Measurements from ENCODE around the gene CUL1.

Gene CUL1

DNA sequence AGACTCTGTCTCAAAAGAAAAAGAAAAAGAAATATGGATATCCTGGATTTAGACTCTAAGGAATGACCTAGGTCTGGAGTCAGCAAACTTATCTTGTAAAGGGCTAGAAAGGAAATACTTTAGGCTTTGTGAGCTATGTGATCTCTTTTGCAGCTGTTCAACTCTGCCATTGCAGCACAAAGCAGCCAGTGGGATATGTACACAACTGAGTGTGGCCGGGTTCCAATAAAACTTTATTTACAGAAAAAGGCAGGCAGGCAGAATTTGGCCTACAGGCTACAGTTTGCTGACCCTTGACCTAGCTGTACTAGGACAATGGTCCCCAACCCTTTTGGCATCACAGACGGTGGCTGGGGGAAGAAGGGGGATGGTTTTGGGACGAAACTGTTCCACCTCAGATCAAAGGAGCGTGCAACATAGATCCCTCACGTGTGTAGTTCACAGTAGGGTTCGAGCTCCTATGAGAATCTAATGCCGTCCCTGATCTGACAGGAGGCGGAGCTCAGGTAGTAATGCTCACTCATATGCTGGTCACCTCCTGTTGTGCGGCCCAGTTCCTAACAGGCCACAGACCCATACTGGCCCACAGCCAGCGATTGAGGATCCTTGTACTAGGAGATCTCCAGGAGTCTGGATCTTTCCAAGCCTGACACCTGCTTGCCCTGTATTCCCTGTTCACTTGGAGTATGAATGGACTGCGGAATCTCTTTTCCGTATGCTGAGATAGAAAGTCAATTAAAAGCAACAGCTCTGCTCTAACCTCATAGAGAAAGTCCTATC lies 63.0 kb downstream of the CUL1 start:
- no peak for DNase-seq (ENCODE audit: low spot score)

DNA sequence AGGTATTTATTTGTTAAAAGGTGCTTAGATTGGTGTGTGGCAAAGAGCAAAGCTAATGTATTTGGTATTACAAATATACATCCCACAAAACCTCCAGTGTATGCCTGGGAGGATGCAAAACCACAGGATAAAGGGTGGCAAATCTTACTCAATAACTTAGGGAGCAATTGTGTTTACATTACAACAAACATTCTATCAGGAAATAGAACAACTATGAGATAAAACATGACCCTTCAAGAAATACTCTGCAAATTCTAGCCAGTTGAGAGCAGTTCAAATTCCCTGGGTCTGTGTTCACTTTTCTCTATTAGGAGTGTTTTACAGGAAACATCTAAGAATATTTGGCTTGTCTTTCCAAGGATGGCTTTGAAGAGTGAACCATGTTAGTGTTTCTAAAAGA lies 64.9 kb downstream of the CUL1 start:
- DNase-seq (ENCODE audit: low spot score): no peak

DNA sequence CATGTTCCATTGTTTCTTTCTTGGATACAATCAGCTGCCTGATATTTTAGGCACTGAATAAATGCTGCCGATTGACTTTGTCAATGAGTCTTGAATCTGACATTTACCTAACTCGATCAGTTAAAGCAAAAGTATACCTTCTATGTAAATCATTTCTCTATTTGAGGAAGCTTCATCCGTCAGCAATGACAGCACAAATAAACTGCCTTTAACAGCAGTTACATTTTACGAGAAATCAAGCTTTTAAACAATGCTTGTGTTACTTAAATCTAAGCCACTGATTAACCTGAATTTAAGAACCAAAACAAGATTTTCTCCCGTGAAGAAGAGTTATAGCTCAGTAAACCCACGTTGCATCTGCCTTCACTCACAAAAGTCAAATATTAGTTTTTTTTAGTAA lies 71.3 kb downstream of the CUL1 start:
- DNase-seq (ENCODE audit: low spot score): no peak

GRCh38 chr7:148772297-148773089 lies 73.8 kb downstream of the CUL1 start:
- no peak for DNase-seq (ENCODE audit: low spot score)

DNA sequence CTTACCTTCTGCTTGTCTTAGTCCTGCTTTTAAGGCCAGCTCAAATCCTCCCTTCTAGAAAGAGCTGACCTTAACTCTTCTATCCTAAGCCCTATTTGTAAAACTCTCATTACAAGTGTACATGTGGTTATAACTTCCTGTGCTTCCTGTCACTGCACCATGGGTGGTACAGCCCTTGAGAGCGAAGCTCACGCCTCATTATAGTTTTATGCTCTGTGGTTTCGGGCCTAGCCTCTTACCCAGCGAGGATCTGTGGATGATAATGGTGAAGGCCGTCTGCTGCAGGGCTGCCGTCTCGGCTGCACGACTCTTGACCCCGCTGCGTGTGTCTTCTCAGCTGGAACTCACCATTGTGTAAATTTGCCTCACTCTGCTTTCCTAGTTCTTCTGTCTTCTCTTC lies 74.6 kb downstream of the CUL1 start:
- DNase-seq (ENCODE audit: low spot score): no peak

DNA sequence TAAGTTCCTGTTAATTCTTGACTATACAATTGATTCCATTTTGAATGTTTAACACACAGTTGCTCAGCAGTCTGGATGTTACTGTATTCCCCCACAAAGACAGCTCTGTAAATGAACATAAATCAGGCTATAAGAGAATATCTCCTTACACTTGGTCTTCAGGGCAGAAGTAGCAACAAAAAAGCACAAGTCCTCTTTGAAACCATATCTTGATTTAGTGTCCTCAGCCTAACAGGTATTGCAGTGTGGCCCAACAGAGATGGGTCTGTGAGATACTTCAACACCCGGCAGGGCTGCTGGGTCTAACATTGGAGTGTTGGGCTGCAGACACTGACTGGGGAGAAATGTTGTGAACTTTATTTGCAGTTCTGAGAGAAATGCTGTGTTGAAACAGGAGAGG lies 75.8 kb downstream of the CUL1 start:
- DNase-seq (ENCODE audit: low spot score): no peak

DNA sequence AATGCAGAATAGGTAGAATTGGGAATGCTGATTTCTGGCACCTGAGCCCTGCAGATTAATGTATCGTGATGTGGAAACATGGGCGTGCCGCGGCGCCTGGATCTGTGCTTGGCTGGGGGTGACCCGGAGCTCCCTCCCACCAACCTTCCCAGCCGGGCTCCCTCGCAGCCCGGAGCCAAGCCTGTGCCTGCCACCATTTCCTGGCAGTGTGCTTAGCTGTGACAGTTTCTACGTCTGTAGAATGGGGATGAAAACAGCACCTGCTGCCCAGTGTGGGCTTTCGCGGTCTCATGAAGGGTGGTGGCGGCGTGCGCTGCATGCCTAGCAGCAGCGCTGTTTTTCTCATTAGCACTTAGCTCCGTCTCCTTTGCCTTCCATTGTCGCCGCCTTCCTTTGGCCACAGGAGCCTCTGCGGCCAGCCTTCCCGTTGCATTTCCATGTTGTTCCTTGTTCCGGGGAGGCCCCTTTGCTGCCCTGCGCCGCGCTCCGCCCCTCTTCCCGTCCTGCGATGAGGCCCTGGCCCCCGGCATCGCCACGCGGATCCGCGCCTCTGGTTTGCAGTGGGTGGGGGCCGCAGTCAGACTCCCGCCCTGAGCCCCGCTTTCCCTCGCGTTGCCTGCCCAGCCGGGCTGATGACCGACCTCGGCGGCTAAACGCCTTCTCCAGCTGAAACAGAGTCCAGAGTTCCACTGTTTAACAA lies 84.2 kb downstream of the CUL1 start:
- DNase-seq (ENCODE audit: low spot score): no peak

DNA sequence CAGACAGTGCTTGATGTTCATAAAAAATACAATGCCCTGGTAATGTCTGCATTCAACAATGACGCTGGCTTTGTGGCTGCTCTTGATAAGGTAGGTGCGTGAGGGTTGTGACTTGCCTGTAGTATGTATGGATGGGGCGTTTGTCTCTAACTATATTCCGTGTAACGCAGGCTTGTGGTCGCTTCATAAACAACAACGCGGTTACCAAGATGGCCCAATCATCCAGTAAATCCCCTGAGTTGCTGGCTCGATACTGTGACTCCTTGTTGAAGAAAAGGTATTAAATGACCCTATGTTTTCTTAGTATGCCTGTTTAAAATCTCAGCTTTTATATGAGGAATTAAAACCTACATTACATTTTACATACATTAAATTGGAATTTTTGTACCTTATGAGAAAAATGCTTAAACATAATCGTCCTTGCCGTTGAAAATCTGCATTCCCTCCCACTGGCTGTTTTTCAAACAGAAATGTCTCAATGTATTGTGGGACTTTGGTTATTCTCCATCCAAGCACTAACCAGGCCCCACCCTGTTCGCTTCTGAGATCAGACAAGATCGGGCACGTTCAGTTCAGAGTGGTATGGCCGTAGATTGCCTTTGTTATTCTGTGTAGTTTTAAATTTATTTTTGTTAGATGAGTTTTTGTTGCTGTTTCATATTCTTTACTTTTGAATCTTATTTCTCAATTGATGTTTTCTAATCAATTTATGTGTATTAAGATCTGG lies 85.3 kb downstream of the CUL1 start:
- no peak for DNase-seq (ENCODE audit: low spot score)

GRCh38 chr7:148787571-148788295 lies 89.0 kb downstream of the CUL1 start:
- no peak for DNase-seq (ENCODE audit: low spot score)

DNA sequence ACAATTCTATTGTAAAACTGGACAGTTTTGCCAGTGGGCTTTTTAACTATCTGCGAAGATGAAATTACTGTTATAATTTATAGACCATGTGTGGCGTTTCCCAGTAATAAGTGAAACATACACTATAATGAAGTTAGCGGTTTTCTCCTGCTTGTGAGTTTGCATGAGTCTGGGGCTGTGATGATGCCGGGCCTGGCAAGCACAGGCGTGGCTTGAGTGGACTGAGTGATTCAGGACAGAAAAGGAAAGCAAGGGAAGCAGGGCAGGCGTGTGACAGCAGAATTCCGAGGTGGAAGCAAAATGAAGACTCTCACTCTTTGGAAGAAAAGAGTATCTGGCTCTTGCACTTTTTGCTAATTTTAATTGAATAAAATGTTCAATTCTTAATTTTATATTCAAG lies 90.5 kb downstream of the CUL1 start:
- DNase-seq (ENCODE audit: low spot score): no peak

- DNase-seq (ENCODE audit: low spot score): no peak
These were observed 91.5 kb downstream of the CUL1 start for GRCh38 chr7:148790131-148790726.

- DNase-seq (ENCODE audit: low spot score): no peak
These were observed 92.1 kb downstream of the CUL1 start for GRCh38 chr7:148790850-148791249.

DNA sequence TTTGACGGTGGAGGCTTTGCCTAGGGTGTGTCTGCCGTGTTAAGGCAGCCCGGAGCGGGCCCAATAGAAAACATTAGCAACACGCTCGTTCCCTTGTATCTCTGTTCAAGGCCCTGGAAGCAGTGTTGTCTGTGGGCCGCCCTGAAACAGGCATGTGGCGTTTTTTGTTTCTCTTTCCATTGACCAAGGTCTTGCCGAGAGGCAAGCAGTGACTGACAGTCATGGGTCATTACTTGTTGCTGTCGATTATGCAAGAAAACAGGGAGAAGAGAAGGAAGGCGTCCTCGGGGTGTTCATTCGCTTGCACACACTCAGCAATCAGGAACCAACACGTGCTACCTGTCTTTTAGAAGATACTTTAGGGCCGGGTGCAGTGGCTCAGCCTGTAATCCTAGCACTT lies 92.8 kb downstream of the CUL1 start:
- no peak for DNase-seq (ENCODE audit: low spot score)

GRCh38 chr7:148793590-148793989 lies 94.9 kb downstream of the CUL1 start:
- DNase-seq (ENCODE audit: low spot score): no peak

DNA sequence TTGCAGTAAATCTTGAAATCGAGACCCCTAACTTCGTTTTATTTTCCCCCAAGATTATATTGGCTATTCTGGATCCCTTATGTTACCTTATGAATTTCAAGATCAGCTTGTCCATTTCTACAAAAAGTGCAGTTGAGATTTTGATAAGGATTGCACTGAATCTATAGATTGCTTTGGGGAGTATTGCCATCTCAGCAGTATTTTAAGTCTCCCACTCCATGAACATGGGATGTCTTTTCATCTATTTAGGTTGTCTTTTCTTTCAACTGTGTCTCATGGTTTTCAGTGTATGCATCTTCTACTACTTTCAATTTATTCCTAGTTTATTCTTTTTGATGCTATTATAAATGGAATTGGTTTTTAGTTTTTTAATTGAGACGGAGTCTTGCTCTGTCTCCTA lies 95.8 kb downstream of the CUL1 start:
- no peak for DNase-seq (ENCODE audit: low spot score)

DNA sequence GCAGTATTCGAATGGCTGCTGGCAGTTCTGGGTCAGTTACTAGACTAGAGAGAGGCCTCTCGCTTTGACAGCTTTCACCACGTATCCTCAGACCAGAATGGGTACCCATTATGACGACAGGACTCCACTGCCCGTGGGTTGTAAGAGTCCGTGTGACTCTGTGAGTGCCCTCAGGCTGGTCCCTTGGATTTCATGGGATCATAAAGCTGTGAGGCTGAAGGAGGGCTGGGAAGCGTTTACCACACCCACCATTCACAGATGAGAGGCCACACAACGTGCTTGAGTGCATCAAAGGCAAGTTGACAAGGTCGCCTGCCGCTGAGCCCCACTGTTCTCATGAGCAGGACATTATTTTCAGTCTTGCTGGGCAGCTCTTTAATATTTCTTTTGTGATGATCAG lies 98.1 kb downstream of the CUL1 start:
- no peak for DNase-seq (ENCODE audit: low spot score)

DNA sequence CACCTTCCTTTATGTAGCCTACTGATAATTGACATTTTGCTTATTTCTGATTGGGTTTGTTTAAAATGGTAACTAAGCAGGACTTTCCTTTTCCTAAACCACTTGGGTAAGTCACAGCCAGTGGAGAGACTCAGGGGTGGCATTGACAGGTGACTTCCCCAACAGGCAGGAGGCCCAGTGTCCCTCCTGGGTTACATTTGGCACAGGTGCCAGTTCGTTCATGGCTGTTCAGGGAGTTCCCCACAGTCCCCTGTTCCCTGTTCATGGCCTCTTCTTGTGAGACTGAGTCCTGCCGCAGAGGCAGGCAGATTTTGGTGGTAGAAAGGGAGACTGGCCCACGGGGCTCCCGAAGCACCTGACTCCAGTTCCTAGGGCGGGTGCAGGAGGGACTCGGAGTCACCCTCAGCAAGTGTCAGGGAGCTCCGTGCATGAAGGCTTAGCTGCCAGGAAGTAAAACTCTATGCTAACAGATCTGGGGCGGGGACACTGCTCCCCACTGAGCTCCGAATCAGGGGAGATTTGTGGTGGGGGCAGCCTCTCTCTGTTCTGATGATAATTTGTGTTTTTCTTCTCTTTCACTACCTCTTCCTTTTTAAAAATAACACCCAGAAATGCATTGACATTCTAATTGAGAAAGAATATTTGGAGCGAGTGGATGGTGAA lies 101.3 kb downstream of the CUL1 start:
- DNase-seq (ENCODE audit: low spot score): no peak

GRCh38 chr7:148800677-148801076 lies 102.0 kb downstream of the CUL1 start:
- DNase-seq (ENCODE audit: low spot score): no peak

DNA sequence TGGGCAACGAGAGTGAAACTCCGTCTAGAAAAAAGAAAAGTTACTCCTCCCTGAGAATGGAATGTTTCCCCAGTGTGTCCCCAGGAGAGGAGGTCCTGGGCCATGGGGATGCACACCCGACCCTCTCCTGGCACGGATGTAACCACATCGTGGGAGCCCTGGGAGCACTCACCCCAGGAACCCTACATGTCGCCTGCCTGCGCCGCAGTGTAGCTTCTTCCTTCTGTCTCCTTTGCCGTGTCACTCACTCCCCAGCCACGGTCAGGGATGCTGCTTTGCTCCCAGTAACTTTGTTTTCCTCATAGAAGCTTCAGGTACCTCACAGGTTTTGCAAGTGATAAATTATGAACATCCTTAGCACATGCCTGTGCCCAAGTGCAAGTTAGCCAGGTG lies 103.4 kb downstream of the CUL1 start:
- DNase-seq (ENCODE audit: low spot score): no peak

- no peak for DNase-seq (ENCODE audit: low spot score)
These were observed 104.4 kb downstream of the CUL1 start for GRCh38 chr7:148803094-148803493.

All from HuH-7 (cell line).